HG03558 (cell line): ENCODE results near the gene NKPD1.

Experiments
- ATAC-seq: cut with Tn5 transposase; IDR thresholded peaks from one replicate; pipeline ENCODE4 v1.9.1; 2021; ENCODE audit warnings: moderate number of reproducible peaks; ENCODE audit not compliant: unreplicated experiment; ENCODE audit errors: extremely low read depth

Gene NKPD1

GRCh38 chr19:45160870-45161737, at the start of gene NKPD1:
Gene NKPD1, minus strand, starts transcription at chr19:45160982. Its CDS starts 832 bp downstream, at chr19:45160150.
- no peak for ATAC-seq

GRCh38 chr19:45206328-45206727, 45.5 kb upstream of the NKPD1 start:
- ATAC-seq, result no peak

- ATAC-seq, result no peak
These were observed 45.0 kb upstream of the NKPD1 start for GRCh38 chr19:45205810-45206209.

- ATAC-seq, result no peak
These were observed 41.9 kb upstream of the NKPD1 start for GRCh38 chr19:45202637-45203036.

- ATAC-seq, result no peak
These were observed 39.8 kb upstream of the NKPD1 start for GRCh38 chr19:45200568-45200967.

GRCh38 chr19:45195764-45196163, 35.0 kb upstream of the NKPD1 start:
- no peak for ATAC-seq

- no peak for ATAC-seq
These were observed 30.6 kb upstream of the NKPD1 start for GRCh38 chr19:45191375-45191774.

- ATAC-seq, result no peak
These were observed 29.2 kb upstream of the NKPD1 start for GRCh38 chr19:45189971-45190370.

GRCh38 chr19:45187421-45188100, 26.8 kb upstream of the NKPD1 start:
- ATAC-seq, result no peak

GRCh38 chr19:45186509-45187334, 25.9 kb upstream of the NKPD1 start:
- no peak for ATAC-seq

- ATAC-seq, result no peak
These were observed 23.3 kb upstream of the NKPD1 start for GRCh38 chr19:45184115-45184514.

GRCh38 chr19:45182758-45183157, 22.0 kb upstream of the NKPD1 start:
- ATAC-seq, result no peak

- ATAC-seq, result no peak
These were observed 20.2 kb upstream of the NKPD1 start for GRCh38 chr19:45180936-45181335.

GRCh38 chr19:45179892-45180370, 19.1 kb upstream of the NKPD1 start:
- no peak for ATAC-seq

GRCh38 chr19:45179072-45179891, 18.5 kb upstream of the NKPD1 start:
- no peak for ATAC-seq

- ATAC-seq, result peak; percentile 64
These were observed 17.7 kb upstream of the NKPD1 start, which contains the start of gene BLOC1S3 for GRCh38 chr19:45178262-45179071. Gene BLOC1S3, plus strand, starts transcription at chr19:45178784. Its CDS starts 513 bp downstream, at chr19:45179297.

- ATAC-seq, result no peak
These were observed 17.1 kb upstream of the NKPD1 start, which contains the start of gene TRAPPC6A for GRCh38 chr19:45177817-45178261. Gene TRAPPC6A, minus strand, starts transcription at chr19:45178237. Its CDS starts 19 bp downstream, at chr19:45178218.

- no peak for ATAC-seq
These were observed 14.9 kb upstream of the NKPD1 start for GRCh38 chr19:45175515-45176345.
